Liver (tissue), 9 donors: ENCODE data around the gene DPEP2. TPM values are rescaled to one million over a fixed set of nuclear protein-coding genes. Genes with fewer than 3 reads are reported as not detected.

Source experiments
- DNase-seq: peaks from one replicate; pipeline ENCODE4 v3.0.0-alpha.2; 2017; ENCODE audit warnings: low spot score
- H3K27ac ChIP-seq, 2 donors: one replicate each; pipeline ENCODE4 v1.7.0; 2013; ENCODE audit warnings: inconsistent platforms in 2 of 2, low read length in 2 of 2, control low read depth in 1 of 2, low read depth in 1 of 2, mild to moderate bottlenecking in 1 of 2
- H3K27me3 ChIP-seq, 4 donors: one replicate each; pipeline versions ENCODE4 v1.6.1 to v1.7.0; 2013; ENCODE audit warnings: low read length in 3 of 4, inconsistent platforms in 1 of 4, mild to moderate bottlenecking in 1 of 4, moderate library complexity in 1 of 4; ENCODE audit not compliant: control insufficient read depth in 4 of 4, insufficient read depth in 4 of 4
- H3K36me3 ChIP-seq, 4 donors: one replicate each; pipeline versions ENCODE4 v1.6.1 to v1.7.0; 2013; ENCODE audit warnings: low read length in 3 of 4, mild to moderate bottlenecking in 3 of 4, low read depth in 1 of 4, moderate library complexity in 1 of 4; ENCODE audit not compliant: control insufficient read depth in 4 of 4, insufficient read depth in 3 of 4
- H3K4me1 ChIP-seq, 4 donors: one replicate each; pipeline versions ENCODE4 v1.6.1 to v1.7.0; 2013; ENCODE audit warnings: low read length in 3 of 4, mild to moderate bottlenecking in 3 of 4, moderate library complexity in 1 of 4; ENCODE audit not compliant: control insufficient read depth in 4 of 4, insufficient read depth in 4 of 4
- H3K4me3 ChIP-seq, 3 donors: one replicate each; pipeline versions ENCODE4 v1.6.1 to v1.7.0; 2013; ENCODE audit warnings: low read length in 3 of 3, control low read depth in 1 of 3, low read depth in 1 of 3, mild to moderate bottlenecking in 1 of 3
- H3K9ac ChIP-seq, 2 donors: one replicate each; pipeline ENCODE4 v1.7.0; 2013; ENCODE audit warnings: low read length in 2 of 2, mild to moderate bottlenecking in 2 of 2, moderate library complexity in 2 of 2, control low read depth in 1 of 2, low read depth in 1 of 2
- H3K9me3 ChIP-seq, 4 donors: one replicate each; pipeline versions ENCODE4 v1.6.1 to v1.7.0; 2013; ENCODE audit warnings: low read length in 3 of 4; ENCODE audit not compliant: control insufficient read depth in 4 of 4
- ATF3 ChIP-seq: IDR thresholded peaks from 2 replicates; pipeline ENCODE4 v1.6.1; 2016; ENCODE audit warnings: antibody characterized with exemption
- CTCF ChIP-seq: fragments of 150-350 bp; IDR thresholded peaks from 2 replicates; pipeline ENCODE4 v1.5.1; 2017; ENCODE audit warnings: improper control_type of control experiment, low read depth, low read length; ENCODE audit not compliant: missing input control
- EGR1 ChIP-seq, 2 donors: IDR thresholded peaks; 2 replicates each; pipeline ENCODE4 v1.6.1; 2016 to 2018; ENCODE audit warnings: antibody characterized with exemption in 2 of 2, low read depth in 2 of 2
- FOXA1 ChIP-seq: IDR thresholded peaks from 2 replicates; pipeline ENCODE4 v1.6.1; 2016; ENCODE audit warnings: antibody characterized with exemption
- FOXA2 ChIP-seq: IDR thresholded peaks from 2 replicates; pipeline ENCODE4 v1.6.1; 2016; ENCODE audit warnings: antibody characterized with exemption
- GABPA ChIP-seq, 2 donors: IDR thresholded peaks in 1 of 2; conservative IDR thresholded peaks in 1 of 2; 2 replicates each; pipeline ENCODE4 v1.6.1; 2016; ENCODE audit warnings: antibody characterized with exemption in 2 of 2, mild to moderate bottlenecking in 1 of 2, moderate library complexity in 1 of 2
- HNF4A ChIP-seq, 2 donors: conservative IDR thresholded peaks; 2 replicates each; pipeline ENCODE4 v1.6.1; 2016; ENCODE audit warnings: antibody characterized with exemption in 2 of 2, mild to moderate bottlenecking in 2 of 2
- HNF4G ChIP-seq: IDR thresholded peaks from 2 replicates; pipeline ENCODE4 v1.6.1; 2016; ENCODE audit warnings: antibody characterized with exemption
- JUND ChIP-seq, 2 donors: IDR thresholded peaks; 2 replicates each; pipeline ENCODE4 v1.6.1; 2016; ENCODE audit warnings: antibody characterized with exemption in 2 of 2
- MAX ChIP-seq: IDR thresholded peaks from 2 replicates; pipeline ENCODE4 v1.6.1; 2016; ENCODE audit warnings: antibody characterized with exemption
- RAD21 ChIP-seq, 2 donors: IDR thresholded peaks; 2 replicates each; pipeline ENCODE4 v1.6.1; 2016; ENCODE audit warnings: antibody characterized with exemption in 2 of 2, mild to moderate bottlenecking in 2 of 2
- REST ChIP-seq: IDR thresholded peaks from 2 replicates; pipeline ENCODE4 v1.6.1; 2016; ENCODE audit warnings: antibody characterized with exemption, mild to moderate bottlenecking
- RXRA ChIP-seq, 2 donors: IDR thresholded peaks; 2 replicates each; pipeline ENCODE4 v1.6.1; 2017 to 2018; ENCODE audit warnings: antibody characterized with exemption in 2 of 2, mild to moderate bottlenecking in 1 of 2
- SP1 ChIP-seq: IDR thresholded peaks from 2 replicates; pipeline ENCODE4 v1.6.1; 2018; ENCODE audit warnings: antibody characterized with exemption, mild to moderate bottlenecking
- TAF1 ChIP-seq: conservative IDR thresholded peaks from 2 replicates; pipeline ENCODE4 v1.6.1; 2016; ENCODE audit warnings: antibody characterized with exemption, mild to moderate bottlenecking
- YY1 ChIP-seq: IDR thresholded peaks from 2 replicates; pipeline ENCODE4 v1.6.1; 2016; ENCODE audit warnings: antibody characterized with exemption, mild to moderate bottlenecking
- ZBTB33 ChIP-seq: IDR thresholded peaks from 2 replicates; pipeline ENCODE4 v1.6.1; 2016; ENCODE audit warnings: antibody characterized with exemption
- WGBS: extraction: QIAGEN DNeasy Blood & Tissue Kit; methylation state at CpG from one replicate; pipeline ENCODE4 v1.1.7; 2013; 5-methylcytosine and 5-hydroxymethylcytosine counted together
- polyA plus RNA-seq, 2 donors: library from polyadenylated mRNA; stranded (reverse) in 1 of 2; unstranded in 1 of 2; fragments of 200-250 nt in 1 of 2; fragments of >200 nt in 1 of 2; fragmentation: Nextera tagmentation in 1 of 2; extraction: Ambion mirVana in 1 of 2; gene quantifications; one replicate each; pipeline versions ENCODE4 v1.2.1 to v1.2.3, GENCODE V29; 2013 to 2015
- total RNA-seq, 2 donors: library from RNA; depleted of rRNA; stranded (reverse); fragments of >200 nt; gene quantifications; one replicate each; pipeline ENCODE4 v1.2.3, GENCODE V29; 2014
- donor health status: healthy.
- donor health status: healthy.
- donor health status: healthy.
- donor health status: healthy.
- donor health status: healthy.

The DPEP2 gene
- total and polyA plus RNA-seq, 4 donors = 1.4 to 2.4 (median 1.9) TPM

GRCh38 chr16:68035227-68035626 is 35.9 kb upstream of the DPEP2 start:
- no peak for DNase-seq
- H3K27me3 ChIP-seq = no peaks in the 10 kb centered on the region
- H3K4me3 ChIP-seq = no peak overlapping the region
- no peak overlapping the region for H3K9ac ChIP-seq
- no peak for TF ChIP-seq SP1
- TF ChIP-seq ATF3 = no peak
- TF ChIP-seq EGR1 (IDR thresholded peaks at IDR 0.05; ENCODE audit: low read depth in 2 of 2) = no peak
- TF ChIP-seq RXRA (IDR thresholded peaks at IDR 0.05) = no peak
- no peak for TF ChIP-seq JUND (IDR thresholded peaks at IDR 0.05)
- no peak for TF ChIP-seq MAX
- no peak for TF ChIP-seq ZBTB33
- TF ChIP-seq FOXA1 = no peak
- no peak for TF ChIP-seq YY1
- TF ChIP-seq REST = no peak
- no peak for TF ChIP-seq CTCF
- TF ChIP-seq HNF4A (conservative IDR thresholded peaks at IDR 0.05) = no peak
- no peak for TF ChIP-seq FOXA2
- TF ChIP-seq GABPA (IDR thresholded peaks at IDR 0.05 in 1 of 2, conservative IDR thresholded peaks at IDR 0.05 in 1 of 2) = no peak
- no peak for TF ChIP-seq TAF1
- TF ChIP-seq RAD21 (IDR thresholded peaks at IDR 0.05) = no peak
- TF ChIP-seq HNF4G = no peak
- peaks cover 0 to under 1% (median under 1%) of the 10 kb centered on the region in 4 donors for H3K4me1 ChIP-seq
- 91% methylated on average over 2 of the region's 2 CpGs for WGBS
- H3K27ac ChIP-seq = no peak overlapping the region
- no peaks in the 10 kb centered on the region for H3K9me3 ChIP-seq
- H3K36me3 ChIP-seq = peaks cover 0 to 4% (median 1%) of the 10 kb centered on the region in 4 donors

GRCh38 chr16:68033101-68033500 is 33.8 kb upstream of the DPEP2 start:
- Histone ChIP-seq H3K4me1 (no peaks in the 10 kb centered on the region), H3K27ac (no peak overlapping the region), H3K9me3 (no peaks in the 10 kb centered on the region), H3K27me3 (no peaks in the 10 kb centered on the region), H3K36me3 (peaks cover 0 to 2% (median under 1%) of the 10 kb centered on the region in 4 donors), H3K4me3 (no peak overlapping the region), H3K9ac (no peak overlapping the region)
- 97% methylated on average over 2 of the region's 2 CpGs for WGBS
- TF ChIP-seq RXRA (IDR thresholded peaks at IDR 0.05) = no peak
- no peak for TF ChIP-seq HNF4A (conservative IDR thresholded peaks at IDR 0.05)
- DNase-seq = no peak
